Motor neuron (in vitro differentiated cells): ENCODE measurements around the gene KLHL12. TPM values are rescaled to one million over a fixed set of nuclear protein-coding genes. Genes with fewer than 3 reads are reported as not detected.

Source experiments
- ATAC-seq, 8 experiments: fragments of 200-7000 bp; cut with Tn5 transposase; replicated peaks in 6 of 8; 2 replicates each; pipeline ENCODE4 v1.8.0; 2021; ENCODE audit warnings: mild to moderate bottlenecking in 8 of 8, moderate library complexity in 8 of 8
- H3K27ac ChIP-seq, 2 donors: fragments of 250-450 bp; sonication (Bioruptor Pico); 2 replicates each; pipeline ENCODE4 v1.9.0; 2021; ENCODE audit warnings: antibody characterized with exemption in 2 of 2, mild to moderate bottlenecking in 2 of 2, moderate library complexity in 1 of 2
- H3K4me1 ChIP-seq, 2 donors: fragments of 250-450 bp; sonication (Bioruptor Pico); replicated peaks in 1 of 2; 2 replicates each; pipeline ENCODE4 v1.6.1; 2021; ENCODE audit warnings: antibody characterized with exemption in 2 of 2, mild to moderate bottlenecking in 2 of 2, moderate library complexity in 1 of 2
- H3K4me3 ChIP-seq, 5 donors: fragments of 250-450 bp; sonication (Bioruptor Pico); 2 replicates each; pipeline ENCODE4 v1.9.0; 2021; ENCODE audit warnings: antibody characterized with exemption in 5 of 5, mild to moderate bottlenecking in 5 of 5, moderate library complexity in 4 of 5
- WGBS, 10 experiments: fragments of 450-650 bp; shearing (Covaris generic); methylation state at CpG; one replicate each; pipeline ENCODE4 v1.0.0; 2022; 5-methylcytosine and 5-hydroxymethylcytosine counted together
- in situ Hi-C, 9 experiments: fragments of 400-800 bp; cut with MboI; loops; one replicate each; pipeline ENCODE4 v1.15.0; 2021; ENCODE audit warnings: low sequenced_read_pairs in 9 of 9, low pct_unique_long_range_greater_than_20kb in 2 of 9; ENCODE audit not compliant: unreplicated experiment in 9 of 9
- total RNA-seq, 8 experiments: library from RNA; unstranded; fragments of 300-600 nt; gene quantifications; 2 replicates each; pipeline versions ENCODE4 v1.2.3 to v1.2.4, GENCODE V29; 2022

KLHL12 gene
- total RNA-seq, 8 experiments from 2014 or later: 16.4 to 42.5 (median 31.9) TPM

DNA sequence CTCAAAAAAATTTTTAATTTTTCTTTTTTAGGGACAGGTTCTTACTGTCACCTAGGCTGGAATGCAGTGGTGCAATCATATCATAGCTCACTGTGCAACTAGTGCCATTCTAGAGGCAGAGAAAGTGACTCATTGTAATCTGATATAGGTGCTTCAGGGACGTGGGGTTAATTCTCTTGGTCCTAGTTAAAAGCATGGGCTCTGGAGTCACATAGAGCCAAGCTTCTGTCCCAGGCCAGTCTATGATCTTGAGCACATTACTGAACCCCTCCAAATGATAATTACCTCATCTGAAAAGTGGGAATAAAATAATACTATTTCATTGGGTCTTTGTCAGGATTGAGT, 32.2 kb upstream of the KLHL12 start:
- 0 to 88% (median 41%) methylated on average over 1 of the region's 1 CpG; no CpG with 5 or more reads in 4 of the 10 experiments for WGBS, 10 experiments
- Histone ChIP-seq H3K27ac (no peak overlapping the region), H3K4me1 (peaks cover 12 to 16% of the 10 kb centered on the region in 2 donors), H3K4me3 (no peak overlapping the region)
- no peak for ATAC-seq
- in situ Hi-C loops: no loop called here

GRCh38 chr1:202958544-202959275, 31.7 kb upstream of the KLHL12 start:
- peak overlapping the region; percentile 0 to 1 for H3K27ac ChIP-seq
- 0 to 17% (median 8%) methylated on average over 4 to 8 of the region's 10 CpGs; no CpG with 5 or more reads in 3 of the 10 experiments for WGBS, 10 experiments
- ATAC-seq: peak in 5 of 8 experiments; percentile 1 to 21 (median 6)

GRCh38 chr1:202957733-202958543, 30.9 kb upstream of the KLHL12 start, which contains the start of gene ADIPOR1:
Gene ADIPOR1 (minus strand): TSS chr1:202958312. CDS start chr1:202951070, 7,242 bp downstream.
- 0 to 6% (median 0%) methylated on average over 1 to 19 of the region's 86 CpGs; no CpG with 5 or more reads in 4 of the 10 experiments for WGBS, 10 experiments
- ATAC-seq: peak; percentile 96 to 99 (median 98)
- H3K4me1 ChIP-seq: peaks cover 12 to 16% of the 10 kb centered on the region in 2 donors
- H3K27ac ChIP-seq: peak within 1 kb of the TSS; percentile 68 to 87
- in situ Hi-C loops: no loop called here
- H3K4me3 ChIP-seq: peak within 1 kb of the TSS; percentile 96 to 100 (median 98)

More at GRCh38 chr1:202958544-202959275, 31.7 kb upstream of the KLHL12 start:
- peak overlapping the region; percentile 96 to 100 (median 98) for H3K4me3 ChIP-seq
- in situ Hi-C loops: no loop called here
- peaks cover 12 to 16% of the 10 kb centered on the region in 2 donors for H3K4me1 ChIP-seq

GRCh38 chr1:202956969-202957368, 29.9 kb upstream of the KLHL12 start:
- WGBS, 10 experiments: 47 to 81% (median 64%) methylated on average over 2 to 6 of the region's 6 CpGs; no CpG with 5 or more reads in 3 of the 10 experiments
- Histone ChIP-seq H3K4me3 (peak overlapping the region; percentile 96 to 100 (median 98)), H3K4me1 (peaks cover 12 to 16% of the 10 kb centered on the region in 2 donors), H3K27ac (no peak overlapping the region)
- in situ Hi-C loops: no loop called here
- ATAC-seq: no peak

DNA sequence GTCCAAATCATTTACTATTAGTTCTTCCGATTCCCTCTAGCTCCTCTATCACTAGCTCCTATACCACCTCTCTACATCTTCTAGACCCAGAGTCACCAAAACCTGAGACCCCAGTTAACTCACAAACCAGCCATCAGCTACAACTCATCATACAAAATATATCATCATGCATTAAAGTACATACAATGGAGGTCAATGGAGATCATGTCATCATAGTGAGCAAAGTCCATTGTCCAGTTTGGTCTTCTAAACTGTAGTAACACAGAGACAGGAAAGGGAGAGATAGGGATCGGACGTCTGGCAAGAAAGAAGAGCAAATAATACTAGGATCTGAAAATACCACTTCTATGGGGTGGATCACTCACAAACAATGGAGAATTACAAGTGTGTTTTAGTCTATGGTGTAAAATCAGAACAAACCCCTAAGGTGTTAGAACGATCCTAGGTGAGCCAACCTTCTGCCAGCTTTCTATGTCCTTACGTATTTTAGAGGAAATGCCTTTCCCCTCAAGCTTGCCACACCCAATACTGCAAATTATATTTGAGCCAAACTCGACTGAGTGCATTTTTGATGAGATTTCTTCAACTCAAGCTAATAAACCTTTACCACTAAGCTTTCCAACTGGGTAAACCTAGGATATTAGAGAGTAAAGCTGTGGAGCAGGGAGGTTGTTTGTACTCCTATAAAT, 27.2 kb upstream of the KLHL12 start:
- Histone ChIP-seq H3K27ac (no peak overlapping the region), H3K4me1 (peaks cover 12 to 16% of the 10 kb centered on the region in 2 donors), H3K4me3 (no peak overlapping the region)
- 40 to 100% (median 95%) methylated on average over 1 to 6 of the region's 6 CpGs; no CpG with 5 or more reads in 1 of the 10 experiments for WGBS, 10 experiments
- in situ Hi-C loops: no loop called here
- no peak for ATAC-seq

DNA sequence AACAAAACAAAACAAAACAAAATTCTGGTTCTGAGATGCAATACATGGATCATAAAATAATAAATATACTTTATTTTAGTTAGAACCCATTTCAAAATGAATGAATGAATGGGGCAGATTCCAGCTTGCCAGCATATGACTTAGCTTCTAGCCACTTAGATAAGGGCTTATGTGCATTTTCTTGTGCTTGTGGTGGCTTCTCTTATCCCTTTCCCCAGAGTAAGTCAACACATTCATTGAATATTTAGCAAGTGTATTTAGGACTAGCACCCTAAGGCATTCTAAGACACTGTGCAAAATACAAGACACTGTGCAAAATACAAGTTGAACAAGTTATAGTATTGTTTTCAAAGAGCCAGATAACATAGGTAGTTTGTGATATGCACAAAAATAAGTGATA, 26.4 kb upstream of the KLHL12 start:
- H3K4me1 ChIP-seq: peaks cover 9 to 11% of the 10 kb centered on the region in 2 donors
- in situ Hi-C loops: no loop called here
- no peak for ATAC-seq
- H3K27ac ChIP-seq: no peak overlapping the region
- H3K4me3 ChIP-seq: no peak overlapping the region

DNA sequence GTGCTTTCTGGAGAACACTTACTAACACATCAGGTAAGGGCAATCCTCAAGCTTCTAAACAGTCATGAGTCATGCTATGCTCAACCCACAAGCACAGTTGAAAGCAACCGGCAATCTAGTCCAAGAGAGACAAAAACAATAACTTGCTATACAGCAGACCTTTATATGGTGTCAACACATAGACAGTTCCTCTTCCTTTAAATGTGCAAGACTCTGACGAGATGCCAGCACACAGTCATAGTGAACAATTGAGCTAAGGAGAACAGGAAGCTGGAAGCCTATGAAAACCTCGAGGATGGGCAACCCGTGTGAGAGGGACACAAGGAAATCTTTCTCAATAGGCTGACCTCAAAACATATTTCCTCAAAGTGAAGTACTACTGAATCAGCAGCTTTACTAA, 25.8 kb upstream of the KLHL12 start:
- in situ Hi-C loops: no loop called here
- Histone ChIP-seq H3K4me3 (no peak overlapping the region), H3K27ac (no peak overlapping the region), H3K4me1 (peaks cover 9 to 11% of the 10 kb centered on the region in 2 donors)
- 34 to 100% (median 86%) methylated on average over 1 to 4 of the region's 4 CpGs; no CpG with 5 or more reads in 1 of the 10 experiments for WGBS, 10 experiments
- ATAC-seq: peak in 2 of 8 experiments; percentile 9 to 13

GRCh38 chr1:202952099-202952498, 25.1 kb upstream of the KLHL12 start:
- in situ Hi-C loops: no loop called here
- ATAC-seq: peak in 3 of 8 experiments; percentile 19 to 57 (median 24)
- WGBS, 10 experiments: 60 to 91% (median 80%) methylated on average over 1 of the region's 1 CpG; no CpG with 5 or more reads in 5 of the 10 experiments
- Histone ChIP-seq H3K4me3 (no peak overlapping the region), H3K27ac (no peak overlapping the region), H3K4me1 (peaks cover 6 to 9% of the 10 kb centered on the region in 2 donors)

- WGBS, 10 experiments: 20 to 100% (median 89%) methylated on average over 1 to 2 of the region's 2 CpGs
- no peak overlapping the region for H3K27ac ChIP-seq
- H3K4me3 ChIP-seq: no peak overlapping the region
- H3K4me1 ChIP-seq: peaks cover 0 to 3% of the 10 kb centered on the region in 2 donors
- in situ Hi-C loops: no loop called here
- ATAC-seq: no peak
Measured at GRCh38 chr1:202951437-202951836, 24.4 kb upstream of the KLHL12 start.

GRCh38 chr1:202945483-202945882, 18.4 kb upstream of the KLHL12 start:
- Histone ChIP-seq H3K4me3 (no peak overlapping the region), H3K27ac (no peak overlapping the region), H3K4me1 (no peaks in the 10 kb centered on the region)
- no peak for ATAC-seq
- 80 to 100% (median 95%) methylated on average over 1 to 2 of the region's 2 CpGs; no CpG with 5 or more reads in 2 of the 10 experiments for WGBS, 10 experiments
- in situ Hi-C loops: no loop called here

- in situ Hi-C loops: no loop called here
- Histone ChIP-seq H3K4me3 (no peak overlapping the region), H3K4me1 (no peaks in the 10 kb centered on the region), H3K27ac (no peak overlapping the region)
- no peak for ATAC-seq
- WGBS, 10 experiments: 86 to 100% (median 94%) methylated on average over 1 to 5 of the region's 5 CpGs; no CpG with 5 or more reads in 1 of the 10 experiments
Measured at GRCh38 chr1:202944438-202944921, 17.4 kb upstream of the KLHL12 start.

DNA sequence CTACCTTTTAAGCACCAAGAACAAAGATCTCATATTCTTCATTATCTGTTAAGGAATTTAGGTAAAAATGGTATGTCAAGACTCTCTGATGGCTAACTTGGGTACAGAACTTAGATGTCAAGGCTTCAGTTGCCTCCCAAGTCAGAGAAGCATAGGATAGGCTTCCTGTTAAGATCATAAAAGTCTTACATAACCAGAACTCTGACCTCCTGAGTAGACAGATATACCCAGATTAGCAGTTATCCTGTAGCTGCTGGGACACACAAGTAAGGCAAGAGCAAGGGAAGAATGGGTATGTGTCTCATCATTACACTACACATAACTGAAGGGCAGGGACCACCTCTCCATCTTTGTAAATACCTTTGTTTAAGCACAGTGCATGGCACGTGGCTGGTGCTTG, 15.4 kb upstream of the KLHL12 start:
- H3K4me1 ChIP-seq: no peaks in the 10 kb centered on the region
- ATAC-seq: no peak
- 67 to 100% (median 100%) methylated on average over 1 of the region's 1 CpG; no CpG with 5 or more reads in 3 of the 10 experiments for WGBS, 10 experiments
- no peak overlapping the region for H3K4me3 ChIP-seq
- no peak overlapping the region for H3K27ac ChIP-seq
- in situ Hi-C loops: no loop called here
